Astrocyte (in vitro differentiated cells and primary cell): ENCODE results near the gene SUGCT.

ENCODE experiments used
- CTCF ChIP-seq: IDR thresholded peaks from 2 replicates; pipeline ENCODE4 v1.5.1; 2011; ENCODE audit warnings: low read depth, mild to moderate bottlenecking, inconsistent platforms, low read length, moderate library complexity; ENCODE audit not compliant: insufficient read depth
- EZH2 ChIP-seq: IDR thresholded peaks from 2 replicates; pipeline ENCODE4 v1.6.1; 2012; ENCODE audit warnings: mild to moderate bottlenecking, low read length, inconsistent platforms; ENCODE audit not compliant: insufficient read depth

GRCh38 chr7:40205992-40206391, 71.2 kb downstream of the SUGCT start:
- no peak for TF ChIP-seq CTCF
- TF ChIP-seq EZH2: no peak
